Hypothalamus (tissue), 51 donors: ENCODE data around the gene TMEM132E.
A peak's percentile ranks its signal among the peaks of the same experiment; 100 is the strongest.
"Not testable (repeated sequence)": the region's sequence is repeated elsewhere in the genome, so short reads cannot be mapped to it uniquely, and the experiment has no call there.

Experiments used
- DNase-seq, 51 donors: peaks; one replicate each; lab custom pipeline; 2025; lab: John Stamatoyannopoulos, UW

Gene TMEM132E, protein sequence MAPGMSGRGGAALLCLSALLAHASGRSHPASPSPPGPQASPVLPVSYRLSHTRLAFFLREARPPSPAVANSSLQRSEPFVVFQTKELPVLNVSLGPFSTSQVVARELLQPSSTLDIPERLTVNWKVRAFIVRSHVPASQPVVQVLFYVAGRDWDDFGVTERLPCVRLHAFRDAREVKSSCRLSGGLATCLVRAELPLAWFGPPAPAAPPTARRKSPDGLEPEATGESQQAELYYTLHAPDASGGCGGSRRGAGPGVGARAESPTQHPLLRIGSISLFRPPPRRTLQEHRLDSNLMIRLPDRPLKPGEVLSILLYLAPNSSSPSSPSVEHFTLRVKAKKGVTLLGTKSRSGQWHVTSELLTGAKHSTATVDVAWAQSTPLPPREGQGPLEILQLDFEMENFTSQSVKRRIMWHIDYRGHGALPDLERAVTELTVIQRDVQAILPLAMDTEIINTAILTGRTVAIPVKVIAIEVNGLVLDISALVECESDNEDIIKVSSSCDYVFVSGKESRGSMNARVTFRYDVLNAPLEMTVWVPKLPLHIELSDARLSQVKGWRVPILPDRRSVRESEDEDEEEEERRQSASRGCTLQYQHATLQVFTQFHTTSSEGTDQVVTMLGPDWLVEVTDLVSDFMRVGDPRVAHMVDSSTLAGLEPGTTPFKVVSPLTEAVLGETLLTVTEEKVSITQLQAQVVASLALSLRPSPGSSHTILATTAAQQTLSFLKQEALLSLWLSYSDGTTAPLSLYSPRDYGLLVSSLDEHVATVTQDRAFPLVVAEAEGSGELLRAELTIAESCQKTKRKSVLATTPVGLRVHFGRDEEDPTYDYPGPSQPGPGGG (N-terminal part only)

DNA sequence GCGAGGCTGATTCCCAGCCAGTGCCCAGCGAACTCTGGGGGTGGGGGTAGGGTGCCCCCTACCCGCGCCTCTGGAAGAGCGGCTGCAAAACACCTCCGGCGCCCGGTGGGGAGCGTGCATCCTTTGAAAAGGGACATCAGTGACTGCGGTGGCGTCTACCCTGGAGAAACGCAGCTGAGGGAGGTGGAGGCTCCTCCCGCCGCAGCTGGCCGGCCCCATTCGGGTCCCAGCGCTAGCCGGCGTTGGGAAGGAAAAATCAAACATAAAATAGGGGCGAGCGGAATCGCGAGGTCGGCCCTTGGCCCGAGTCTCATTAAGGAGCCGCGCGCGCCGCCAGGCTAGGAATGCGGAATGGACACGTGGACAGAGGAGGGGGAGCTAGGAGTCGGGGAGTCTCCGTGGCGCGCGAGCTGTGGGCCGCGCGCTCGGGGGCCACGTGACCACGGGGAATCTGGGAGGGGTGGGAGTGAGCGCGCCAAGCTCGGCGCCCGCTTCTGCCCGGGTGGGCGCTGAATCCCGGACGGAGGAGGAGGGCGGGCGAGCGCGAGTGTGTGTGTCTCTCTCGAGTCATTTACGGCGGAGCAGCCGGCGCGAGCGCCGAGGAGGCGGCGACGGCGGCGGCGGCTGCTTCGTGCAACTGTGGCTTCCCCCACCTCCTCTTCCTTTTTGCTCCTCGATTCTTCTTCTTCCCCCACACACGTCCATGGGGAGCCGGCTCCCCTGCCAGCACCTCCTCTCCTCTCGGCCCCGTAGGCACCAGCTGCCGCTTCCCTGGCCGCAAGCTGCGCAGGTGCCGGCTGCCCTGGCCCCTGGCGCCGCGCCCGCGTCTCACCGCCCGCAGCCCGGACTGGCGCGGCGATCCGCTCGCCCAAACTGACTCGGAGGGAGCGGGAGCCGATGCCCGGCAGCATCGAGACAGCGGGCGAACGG lies at the start of gene TMEM132E:
Gene TMEM132E, plus strand, starts transcription at position 566 of the 930 bp plus-strand sequence. CDS start 1,495 bp downstream, outside the sequence.
- peak in 50 of 51 donors; percentile 21 to 86 (median 70) for DNase-seq

DNA sequence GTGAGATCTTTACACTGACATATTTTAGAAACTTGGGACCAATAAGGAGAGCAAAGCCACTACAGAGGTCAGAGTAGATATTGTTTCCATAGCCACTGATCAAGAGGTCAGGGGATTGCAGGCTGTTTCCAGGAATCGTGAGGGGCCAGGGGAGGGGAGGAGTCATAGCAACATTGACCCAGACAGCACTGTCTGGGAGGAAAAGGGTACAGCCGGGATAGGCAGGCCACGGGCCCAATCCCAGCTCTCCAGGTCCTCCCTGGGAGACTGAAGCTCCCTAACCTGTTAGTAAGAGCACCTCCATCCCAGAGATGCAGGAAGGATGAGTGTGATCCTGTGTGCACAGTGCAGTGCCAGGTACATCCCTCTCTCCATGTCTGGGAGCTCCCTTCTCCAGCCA lies 48.5 kb upstream of the TMEM132E start:
- no peak for DNase-seq

DNA sequence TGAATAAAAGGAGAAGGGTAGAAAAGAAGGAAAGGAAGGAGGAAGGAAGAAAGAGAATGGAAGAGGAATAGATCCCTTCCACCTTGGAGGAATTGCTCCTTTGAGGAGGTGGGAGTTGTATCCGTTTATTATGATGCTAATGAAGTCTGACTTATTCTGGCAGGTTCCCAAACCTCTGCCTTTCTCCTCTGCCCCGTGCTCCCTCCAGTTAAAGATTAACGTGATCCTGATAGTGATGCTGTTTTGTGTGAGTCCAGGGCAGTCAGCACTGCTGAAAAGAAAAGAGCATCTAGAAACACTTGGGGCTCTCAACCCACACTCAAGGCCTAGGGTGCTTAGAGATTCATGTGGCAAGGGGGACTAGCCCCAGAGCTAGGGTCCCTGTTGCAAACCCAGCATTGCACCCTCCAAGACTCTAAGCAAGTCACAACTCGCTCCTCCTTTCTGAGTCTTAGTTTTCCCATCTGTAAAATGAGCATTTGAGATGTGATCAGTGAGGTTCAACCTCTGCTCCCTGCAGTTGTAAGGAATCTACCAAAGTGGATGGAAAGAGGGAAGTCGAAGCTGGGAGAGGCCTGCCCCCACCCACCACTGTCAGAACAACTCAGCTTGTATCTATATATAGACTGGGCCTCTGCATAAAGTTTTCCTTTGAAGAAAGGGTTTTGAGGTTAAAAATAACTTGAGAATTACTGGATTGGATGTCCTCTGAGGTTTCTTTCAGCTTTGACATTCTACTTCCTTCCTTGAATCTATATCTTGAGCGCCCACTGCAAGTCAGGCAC lies 46.9 kb upstream of the TMEM132E start:
- DNase-seq: no peak

DNA sequence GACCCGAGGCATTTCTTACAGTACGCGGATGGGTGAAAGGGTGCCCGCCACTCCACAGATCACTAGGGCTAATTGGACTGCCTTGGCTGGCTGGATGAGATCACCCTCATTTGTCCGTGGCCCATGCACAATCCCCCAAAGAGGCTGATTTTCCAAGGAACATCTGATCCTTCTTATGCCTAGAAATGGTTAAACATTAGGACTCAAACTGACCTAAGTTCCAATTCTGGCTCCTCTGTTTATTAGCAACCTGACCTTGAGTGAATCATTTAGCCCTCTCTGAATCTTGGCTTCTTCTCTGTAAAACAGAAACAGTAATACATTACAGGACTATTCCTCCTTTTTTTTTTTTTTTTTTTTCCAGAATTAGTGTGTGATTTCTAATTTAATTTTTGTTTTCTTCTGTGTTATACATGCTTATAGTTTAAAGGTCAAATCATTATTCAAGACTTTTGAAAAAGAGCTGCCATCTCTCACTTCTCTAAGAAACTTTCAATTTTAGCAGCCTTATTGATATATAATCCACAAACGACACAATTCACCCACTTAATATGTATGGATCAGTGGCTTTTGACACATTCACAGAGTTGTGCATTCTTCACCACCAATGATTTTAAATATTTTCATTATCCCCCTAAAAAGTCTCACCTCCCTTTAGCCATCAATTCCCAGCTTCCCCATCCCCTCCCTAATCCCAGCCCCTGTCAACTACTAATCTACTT lies 45.4 kb upstream of the TMEM132E start:
- DNase-seq: no peak

DNA sequence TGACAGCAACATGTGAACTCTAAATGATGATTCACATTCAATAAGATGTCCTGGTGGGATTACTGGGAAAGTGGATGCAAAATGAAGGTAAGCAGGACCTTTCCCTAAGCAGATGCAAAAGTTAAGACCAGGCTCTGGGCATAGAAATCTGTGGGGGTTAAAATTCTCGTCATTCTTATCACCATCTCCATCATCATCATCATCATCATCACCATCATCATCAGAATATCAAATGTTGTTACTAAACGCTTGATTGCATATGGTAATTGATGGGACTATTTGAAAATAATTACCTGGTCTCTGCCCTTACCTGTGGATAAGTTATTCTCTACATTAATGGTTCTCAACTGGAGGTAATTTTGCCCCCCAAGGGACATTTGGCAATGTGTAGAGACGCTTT lies 41.9 kb upstream of the TMEM132E start:
- DNase-seq: no peak

DNA sequence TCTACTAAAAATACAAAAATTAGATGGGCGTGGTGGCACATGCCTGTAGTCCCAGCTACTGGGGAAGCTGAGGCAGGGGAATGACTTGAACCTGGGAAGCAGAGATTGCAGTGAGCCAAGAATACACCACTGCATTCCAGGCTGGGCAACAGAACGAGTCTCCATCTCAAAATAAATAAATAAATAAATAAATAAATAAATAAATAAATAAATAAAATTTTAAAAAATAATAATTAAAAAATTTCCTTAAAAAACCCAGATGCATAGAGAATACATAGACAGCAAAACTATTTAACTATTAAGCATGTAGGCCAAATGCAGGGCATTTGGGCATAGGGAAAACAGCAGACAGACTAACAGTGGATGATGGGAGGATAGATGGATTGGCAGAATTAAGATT lies 40.8 kb upstream of the TMEM132E start:
- DNase-seq: not testable (repeated sequence)

DNA sequence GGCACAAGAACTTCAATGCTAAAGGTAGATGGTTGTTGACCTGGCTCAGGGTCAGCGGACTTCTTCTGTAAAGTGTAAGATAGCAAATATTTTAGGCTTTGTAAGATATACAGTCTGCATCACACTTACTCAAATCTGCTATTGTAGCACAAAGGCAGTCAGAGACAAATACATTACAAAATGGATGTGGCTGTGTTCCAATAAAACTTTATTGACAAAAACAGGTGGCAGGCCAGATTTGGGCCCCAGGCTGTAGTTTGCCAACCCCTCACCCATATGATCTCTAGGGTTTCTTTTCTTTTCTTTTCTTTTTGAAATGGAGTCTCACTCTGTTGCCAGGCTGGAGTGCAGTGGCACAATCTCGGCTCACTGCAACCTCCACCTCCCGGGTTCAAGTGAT lies 39.5 kb upstream of the TMEM132E start:
- DNase-seq: no peak

DNA sequence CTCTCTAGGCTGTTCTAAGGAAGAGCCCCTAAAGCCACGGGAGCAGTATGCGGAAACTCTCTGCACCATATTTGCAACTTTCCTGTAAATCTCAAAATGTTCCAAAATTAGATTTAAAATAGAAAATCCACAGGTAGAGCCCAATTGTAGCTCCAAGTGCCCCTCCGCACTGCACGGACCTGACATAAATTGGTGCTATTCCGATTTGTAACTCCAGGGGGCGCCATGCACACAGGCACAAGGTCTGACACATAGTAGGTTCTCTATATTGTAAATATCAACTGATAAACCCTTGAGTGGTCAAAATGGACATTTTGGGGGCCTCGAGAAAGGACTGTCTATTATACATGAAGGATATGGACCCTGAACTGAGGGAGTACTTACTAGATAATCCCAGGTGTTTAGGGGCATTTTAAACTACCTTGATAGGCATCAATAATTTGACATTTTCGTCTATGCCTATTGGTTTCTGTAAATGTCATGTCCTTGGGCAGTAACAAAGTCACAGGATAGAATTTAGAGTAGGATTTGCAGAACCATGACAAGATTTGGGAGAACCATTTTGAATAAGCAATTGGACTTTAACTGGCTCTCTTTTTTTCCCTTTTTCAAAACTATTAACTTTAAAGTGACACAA lies 36.6 kb upstream of the TMEM132E start:
- DNase-seq: peak in 22 of 51 donors; percentile 1 to 40 (median 10)

DNA sequence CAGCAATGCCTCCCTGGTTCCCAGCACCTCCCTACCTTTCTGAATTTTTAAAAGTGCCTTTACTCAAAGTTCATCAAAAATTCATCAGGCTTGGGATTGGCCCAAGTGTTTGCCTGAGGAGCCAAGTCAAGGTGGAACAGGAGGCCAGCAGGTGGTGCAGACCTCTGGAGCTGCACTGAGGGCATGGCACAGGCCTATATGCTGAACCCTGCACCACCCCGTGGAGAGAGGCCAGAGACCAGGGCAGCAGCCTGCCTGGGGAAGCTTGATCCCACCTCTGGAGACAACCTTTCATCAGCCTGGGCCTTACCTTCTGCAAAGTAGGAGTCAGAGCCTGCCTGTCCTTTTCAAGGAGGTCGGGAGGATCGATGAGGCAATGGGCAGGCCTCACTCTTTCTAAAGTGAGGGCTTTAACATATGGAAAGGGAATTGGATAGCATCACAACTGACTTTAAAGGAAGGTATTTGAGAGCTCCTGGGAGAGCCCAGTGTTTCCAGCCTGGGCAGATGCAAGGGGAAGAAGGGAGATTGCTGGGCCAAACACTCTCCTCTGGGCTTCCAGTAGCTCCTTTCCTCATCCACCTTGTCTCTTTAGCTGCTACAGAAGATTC lies 31.8 kb upstream of the TMEM132E start:
- DNase-seq: no peak

DNA sequence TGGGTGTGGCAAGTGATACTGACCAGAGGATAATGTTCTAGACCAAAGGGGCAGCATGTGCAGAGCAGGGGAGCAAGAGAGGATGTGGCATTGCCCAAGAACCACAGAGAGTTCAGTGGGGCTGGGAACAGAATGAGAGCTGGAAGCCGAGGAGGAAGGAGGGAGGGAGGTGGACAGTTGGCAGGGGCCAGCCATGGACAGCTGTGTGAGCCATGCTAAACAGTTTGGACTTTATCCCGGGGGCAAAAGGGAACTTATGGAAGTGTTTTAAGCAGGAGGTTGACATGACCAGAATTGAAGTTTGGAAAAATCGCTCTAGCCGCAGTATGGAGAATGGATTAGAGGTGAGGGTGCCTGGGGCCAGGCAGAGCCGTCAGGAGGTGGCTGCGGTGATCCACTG lies 29.4 kb upstream of the TMEM132E start:
- DNase-seq: no peak

DNA sequence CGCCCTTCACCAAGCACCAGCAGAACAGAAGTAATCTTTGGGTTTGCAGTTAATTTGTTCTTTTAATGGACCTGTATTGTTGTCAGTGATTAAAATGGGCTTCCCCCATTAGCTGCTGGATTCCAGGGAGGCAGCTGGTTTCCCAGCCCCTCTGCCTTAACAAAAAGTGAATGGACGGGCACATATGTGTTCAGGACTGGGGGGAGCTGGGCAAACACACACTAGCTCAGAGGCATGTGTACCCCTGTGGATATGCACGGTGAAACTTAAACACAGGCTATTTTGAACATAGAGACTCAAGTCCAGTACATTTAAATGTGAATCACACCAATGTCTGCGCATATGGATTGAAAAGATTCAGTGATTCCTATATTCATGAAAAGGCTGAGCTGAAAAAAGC lies 25.5 kb upstream of the TMEM132E start:
- no peak for DNase-seq

DNA sequence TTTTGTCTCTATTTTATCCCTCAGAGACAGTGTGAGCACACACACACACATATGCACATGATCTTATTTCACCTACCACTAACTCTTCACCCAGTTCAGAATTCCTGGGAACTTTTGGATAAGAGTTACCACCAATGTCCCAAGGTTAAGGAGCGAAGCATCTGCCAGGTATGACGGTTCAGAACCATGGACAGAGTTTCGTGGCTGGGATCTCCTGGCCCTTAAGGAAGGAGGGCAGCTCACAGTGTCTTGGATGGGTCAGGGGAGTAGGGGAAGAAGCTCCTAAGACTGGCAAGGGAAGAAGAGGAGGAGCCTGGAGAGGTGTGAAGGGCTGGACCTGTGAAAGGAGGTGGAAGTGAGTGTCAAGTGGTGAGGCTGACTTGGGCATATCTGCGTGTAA lies 23.0 kb upstream of the TMEM132E start:
- DNase-seq: no peak

DNA sequence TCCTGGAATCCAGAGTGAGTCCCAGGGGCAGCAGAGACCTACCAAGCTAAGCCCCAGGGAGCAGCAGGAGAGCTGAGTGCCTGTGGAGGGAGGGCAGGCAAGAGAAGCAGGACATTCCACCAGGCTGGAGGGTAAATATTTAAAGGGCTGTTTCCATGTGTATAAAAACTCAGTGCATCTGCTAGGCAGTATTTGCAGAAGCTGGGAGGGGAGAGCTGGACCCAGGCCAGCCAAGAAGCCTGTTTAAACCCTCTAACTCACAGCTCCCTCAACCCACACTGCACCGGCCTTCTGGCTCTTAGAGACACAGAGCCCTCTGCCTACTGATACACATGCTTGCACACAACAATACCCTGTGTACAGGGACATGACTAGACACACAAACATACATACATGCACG lies 22.5 kb upstream of the TMEM132E start:
- DNase-seq: no peak

DNA sequence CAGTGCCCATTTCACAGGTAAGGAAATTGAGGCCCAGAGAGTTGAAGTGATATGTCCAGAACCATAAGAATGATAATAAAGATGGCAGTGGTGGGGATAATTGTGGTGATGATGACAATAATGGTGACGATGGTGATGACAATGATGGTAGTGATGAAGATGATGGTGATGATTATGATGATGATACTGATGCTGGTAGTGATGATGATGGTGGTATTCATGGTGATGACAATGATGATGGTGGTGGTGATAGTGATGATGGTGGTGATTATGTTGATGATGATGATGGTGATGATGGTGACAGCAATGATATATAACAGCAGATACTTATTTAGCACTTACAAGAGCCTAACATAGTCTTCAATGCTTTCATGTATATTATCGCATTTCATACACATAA lies 18.1 kb upstream of the TMEM132E start:
- DNase-seq: no peak

DNA sequence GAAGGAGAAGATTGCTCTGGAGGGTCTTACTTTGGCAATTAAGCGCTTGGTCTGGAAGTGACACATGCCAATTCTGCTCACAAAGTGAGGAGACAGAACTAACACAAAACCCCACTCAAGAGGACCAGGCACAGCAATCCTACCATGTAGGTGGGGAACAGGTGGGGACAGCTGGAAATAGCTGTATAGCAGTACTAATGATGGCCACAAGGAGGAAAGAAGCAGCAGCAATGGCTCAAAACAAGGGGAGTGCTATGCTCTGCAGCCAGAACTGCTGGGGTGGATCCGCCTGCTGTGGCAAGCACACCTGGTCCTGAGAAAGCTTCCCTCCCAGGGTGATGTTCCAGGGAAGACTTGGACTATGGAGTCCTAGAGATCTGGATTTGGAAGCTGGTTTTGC lies 17.0 kb upstream of the TMEM132E start:
- DNase-seq: no peak

DNA sequence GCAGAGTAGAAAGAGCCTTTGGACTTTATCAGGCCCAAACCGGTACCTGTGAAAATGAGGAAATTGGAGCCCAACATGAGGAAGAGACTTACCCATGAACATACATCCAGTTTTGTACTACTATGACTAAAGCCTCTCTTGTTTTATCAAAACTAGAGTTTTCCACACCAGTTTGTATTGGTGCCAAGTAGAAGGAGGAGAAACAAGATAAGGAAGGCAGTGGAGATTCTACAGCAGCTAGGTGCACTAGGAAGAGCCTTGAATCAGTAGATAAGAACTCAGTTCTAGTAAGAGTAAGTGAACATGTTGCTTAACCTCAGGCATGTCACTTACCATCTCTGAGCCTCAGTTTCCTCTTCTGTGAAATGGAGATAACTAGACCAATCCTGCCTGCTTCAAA lies 13.7 kb upstream of the TMEM132E start:
- DNase-seq: no peak

DNA sequence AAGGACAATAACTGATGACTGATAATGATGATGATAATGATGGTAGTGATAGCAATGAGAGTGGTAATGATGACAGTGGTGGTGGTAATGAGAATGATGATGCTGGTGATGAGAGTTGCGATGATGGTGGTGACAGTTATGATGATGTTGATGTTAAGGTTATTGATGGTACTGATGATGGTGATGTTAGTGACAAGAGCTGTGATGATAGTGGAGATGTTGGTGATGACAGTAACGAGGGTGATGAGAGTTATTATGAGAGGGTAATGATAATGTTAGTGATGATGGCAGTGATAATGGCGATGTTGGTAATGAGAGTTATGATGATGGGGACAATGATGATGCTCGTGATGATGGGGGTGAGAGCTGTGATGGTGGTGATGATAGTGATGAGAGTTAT lies 13.2 kb upstream of the TMEM132E start:
- DNase-seq: no peak

DNA sequence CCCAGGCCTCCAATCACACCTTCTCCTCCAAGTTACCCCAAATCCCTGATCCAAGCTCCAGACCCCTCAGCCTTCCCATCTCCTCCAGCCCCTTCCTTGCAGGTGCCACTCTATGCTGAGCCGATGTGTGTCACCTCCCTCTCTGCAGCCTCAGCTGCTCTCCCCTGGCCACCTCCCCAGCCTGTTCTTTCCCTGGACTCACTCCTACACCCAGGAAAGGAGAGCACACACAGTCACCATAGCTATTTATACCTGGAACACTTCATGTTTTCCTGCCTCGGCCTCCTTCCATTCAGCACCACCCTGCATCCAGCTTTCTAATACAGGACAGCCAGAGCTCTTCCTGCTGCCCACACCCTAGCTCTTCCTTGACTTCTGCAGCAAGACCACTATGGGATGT lies 12.5 kb upstream of the TMEM132E start:
- DNase-seq: no peak
